ENCODE measurements around the gene STPG3. TPM values are rescaled to one million over a fixed set of nuclear protein-coding genes. Genes with fewer than 3 reads are reported as not detected.

The STPG3 gene
- total and polyA plus RNA-seq, 2 of the 13 experiments (the other 11 are each of a cell fraction or from before 2014, with no cell fraction given): not detected

GRCh38 chr9:137223078-137223970, 27.8 kb upstream of the STPG3 start (continued):
- TF ChIP-seq CC2D1A (CRISPR knock-in tag; IDR thresholded peaks at IDR 0.05) (no peak), MTF1 (CRISPR knock-in tag; IDR thresholded peaks at IDR 0.05) (no peak), ZNF510 (CRISPR knock-in tag; IDR thresholded peaks at IDR 0.05; ENCODE audit: low read depth) (0 out of 2 replicates have a peak, but pooled peaks have one; percentile 27), PBX3 (CRISPR knock-in tag; IDR thresholded peaks at IDR 0.05; ENCODE audit: borderline replicate concordance) (no peak), SSRP1 (CRISPR knock-in tag; IDR thresholded peaks at IDR 0.05) (no peak), TARDBP (CRISPR knock-in tag; IDR thresholded peaks at IDR 0.05) (no peak), ZNF646 (CRISPR knock-in tag; IDR thresholded peaks at IDR 0.05) (no peak), SRF (IDR thresholded peaks at IDR 0.05; ENCODE audit: low read depth, low read length) (no peak), ISX (CRISPR knock-in tag; conservative IDR thresholded peaks at IDR 0.05) (no peak), ZSCAN31 (CRISPR knock-in tag; IDR thresholded peaks at IDR 0.05; ENCODE audit: low read depth) (peak; percentile 60; the same call in 1 of the 2 replicates), ZNF782 (CRISPR knock-in tag; IDR thresholded peaks at IDR 0.05; ENCODE audit: borderline replicate concordance) (no peak), USF2 (IDR thresholded peaks at IDR 0.05; ENCODE audit: low read depth, low read length) (no peak), USF2 (CRISPR knock-in tag; IDR thresholded peaks at IDR 0.05; ENCODE audit: borderline replicate concordance) (no peak), MLXIP (CRISPR knock-in tag; IDR thresholded peaks at IDR 0.05; ENCODE audit: borderline replicate concordance) (0 out of 2 replicates have a peak, but pooled peaks have one; percentile 26), NAIF1 (CRISPR knock-in tag; IDR thresholded peaks at IDR 0.05; ENCODE audit: borderline replicate concordance) (0 out of 2 replicates have a peak, but pooled peaks have one; percentile 64)

Measured in HepG2 (cell line).